HG02973 (cell line): Measurements from ENCODE around the gene C10orf95.
"Not testable (repeated sequence)": the region's sequence is repeated elsewhere in the genome, so short reads cannot be mapped to it uniquely, and the experiment has no call there.

Experiments
- ATAC-seq: cut with Tn5 transposase; IDR thresholded peaks from one replicate; pipeline ENCODE4 v1.9.1; 2021; ENCODE audit warnings: moderate library complexity; ENCODE audit not compliant: unreplicated experiment

C10orf95 gene

DNA sequence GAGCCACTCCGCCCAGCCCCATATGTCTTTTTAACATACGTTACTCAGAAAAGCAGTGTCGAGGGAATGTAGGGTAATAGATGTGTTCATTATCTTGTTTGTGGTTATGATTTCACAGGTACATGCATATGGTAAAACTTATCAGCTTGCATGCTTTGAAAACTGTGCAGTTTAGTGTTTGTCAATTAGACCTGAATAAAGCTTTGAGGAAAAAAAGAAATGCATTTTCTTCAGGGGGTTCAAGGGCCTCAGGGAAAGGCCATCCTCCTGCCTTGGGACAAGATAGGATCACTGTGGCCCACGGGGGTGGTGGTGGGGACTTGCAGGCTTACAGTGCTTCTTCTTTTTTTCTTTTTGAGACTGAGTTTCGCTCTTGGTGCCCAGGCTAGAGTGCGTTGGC lies 16.0 kb upstream of the C10orf95 start:
- no peak for ATAC-seq

DNA sequence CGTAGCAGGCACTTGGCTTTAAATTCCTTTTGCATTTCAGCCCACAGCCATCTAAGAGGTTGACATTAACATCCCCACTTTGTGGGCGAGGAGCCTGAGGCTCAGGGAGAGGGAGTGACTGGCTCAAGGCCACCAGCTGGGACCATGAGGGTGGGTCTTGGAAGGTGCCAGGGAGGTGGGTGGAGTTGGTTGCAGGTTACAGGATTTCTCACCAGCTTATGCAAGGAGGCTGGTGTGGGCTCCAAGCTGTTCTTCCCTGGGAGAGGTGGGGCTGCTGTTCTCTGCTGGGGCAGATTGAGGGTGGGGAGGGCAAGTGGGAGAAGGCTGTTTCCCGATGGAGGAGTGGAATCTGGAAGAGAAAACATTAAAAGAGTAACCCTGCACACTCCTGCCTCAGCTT lies 14.1 kb upstream of the C10orf95 start:
- no peak for ATAC-seq

DNA sequence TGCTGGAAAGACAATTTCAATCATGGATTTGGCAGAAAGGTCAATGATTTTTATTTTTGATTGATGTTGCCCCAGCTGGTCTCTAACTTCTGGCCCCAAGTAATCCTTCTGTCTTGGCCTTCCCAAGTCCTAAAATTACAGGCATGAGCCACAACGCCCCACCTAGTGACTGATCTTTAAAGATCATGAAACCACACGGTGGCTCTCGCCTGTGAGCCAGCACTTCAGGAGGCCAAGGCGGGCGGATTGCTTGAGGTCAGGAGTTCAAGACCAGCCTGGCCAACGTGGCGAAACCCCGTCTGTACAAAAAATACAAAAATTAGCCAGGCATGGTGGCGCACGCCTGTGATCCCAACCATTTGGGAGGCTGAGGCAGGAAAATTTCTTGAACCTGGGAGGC lies 12.6 kb upstream of the C10orf95 start:
- no peak for ATAC-seq

DNA sequence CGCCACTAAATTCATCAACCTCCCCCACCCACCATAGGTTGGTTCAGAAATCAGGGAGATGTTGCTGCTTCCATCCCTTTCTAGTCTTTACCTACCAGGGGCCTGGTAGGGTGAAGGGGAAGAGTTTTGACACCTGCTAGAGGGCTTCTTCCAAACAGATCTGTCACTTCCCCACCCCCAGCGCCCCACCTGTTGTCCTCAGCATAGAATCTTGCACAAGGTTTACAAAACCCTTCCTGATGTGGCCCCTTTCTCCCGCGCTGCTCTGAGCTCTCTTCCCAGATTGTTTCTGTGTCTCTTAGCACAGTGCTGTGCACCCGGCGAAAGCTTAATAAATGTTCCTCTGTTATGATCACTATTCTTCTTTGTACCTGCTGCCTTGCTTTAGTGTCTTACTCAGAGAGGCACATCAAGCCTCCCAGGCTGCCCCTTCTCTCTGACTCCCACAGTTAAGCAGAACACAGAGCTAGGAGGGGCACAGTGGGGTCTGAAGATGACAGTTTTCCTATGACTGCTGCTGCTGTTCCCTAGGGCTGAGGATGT lies 11.2 kb upstream of the C10orf95 start:
- no peak for ATAC-seq

DNA sequence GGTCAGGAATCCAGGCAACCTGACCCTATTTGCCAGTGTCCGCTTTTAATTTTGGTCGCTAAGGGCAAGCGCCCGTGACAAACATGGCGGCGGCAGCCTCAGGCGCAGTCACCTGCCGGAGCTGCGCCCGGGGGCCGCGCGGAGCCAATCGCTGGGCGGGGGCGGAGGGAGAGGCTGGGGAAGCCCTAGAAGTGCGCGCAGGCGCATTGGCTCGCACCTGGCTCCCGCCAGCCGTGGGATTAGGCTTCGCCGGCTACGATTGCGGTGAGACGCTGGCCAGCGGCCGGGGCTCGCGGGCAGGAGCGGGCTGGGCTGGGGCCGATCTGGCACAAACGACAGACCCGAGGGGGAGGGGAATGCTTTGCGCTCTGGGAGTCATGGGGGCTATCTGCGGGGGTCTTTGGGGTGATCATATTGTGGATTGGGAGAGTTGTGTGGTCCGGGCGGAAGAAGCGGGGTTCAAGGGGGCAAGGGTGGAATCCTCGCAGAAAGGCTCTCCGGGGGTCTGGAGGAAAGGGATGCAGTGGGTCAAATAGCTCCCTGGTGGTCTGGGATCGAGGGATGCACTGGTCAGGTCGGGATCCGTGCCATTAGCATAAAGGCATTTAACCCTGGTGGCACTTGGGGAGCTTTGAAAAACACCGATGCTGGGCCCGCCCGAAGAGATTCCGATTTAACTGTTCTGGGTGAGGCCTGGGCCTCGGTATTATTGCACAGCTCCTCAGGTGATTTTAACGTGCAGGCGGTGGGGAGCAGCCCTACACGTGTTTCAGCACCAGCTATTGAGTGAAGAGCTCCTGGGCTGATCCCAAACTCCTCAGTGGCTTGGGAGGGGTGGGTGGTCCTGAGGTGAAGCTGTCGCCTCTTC lies 10.1 kb upstream of the C10orf95 start:
- peak; percentile 64 for ATAC-seq

DNA sequence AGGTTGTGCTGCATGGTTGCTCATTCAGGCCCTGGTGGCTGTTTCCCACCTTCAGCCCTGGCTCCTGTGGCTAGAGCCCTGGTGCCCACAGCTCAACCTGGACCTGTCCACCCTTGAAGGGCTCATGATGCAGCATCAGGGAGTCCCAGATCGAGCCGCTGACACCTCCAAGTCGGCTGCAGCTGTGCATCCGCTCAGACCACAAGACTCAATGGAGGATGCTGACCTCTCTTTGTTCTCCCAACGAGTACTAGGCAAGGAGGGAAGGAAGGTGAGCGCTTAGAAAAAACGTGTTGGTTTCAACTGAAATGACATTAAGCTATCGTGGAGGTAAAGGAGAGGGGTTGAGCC lies 9.5 kb upstream of the C10orf95 start:
- ATAC-seq: no peak

DNA sequence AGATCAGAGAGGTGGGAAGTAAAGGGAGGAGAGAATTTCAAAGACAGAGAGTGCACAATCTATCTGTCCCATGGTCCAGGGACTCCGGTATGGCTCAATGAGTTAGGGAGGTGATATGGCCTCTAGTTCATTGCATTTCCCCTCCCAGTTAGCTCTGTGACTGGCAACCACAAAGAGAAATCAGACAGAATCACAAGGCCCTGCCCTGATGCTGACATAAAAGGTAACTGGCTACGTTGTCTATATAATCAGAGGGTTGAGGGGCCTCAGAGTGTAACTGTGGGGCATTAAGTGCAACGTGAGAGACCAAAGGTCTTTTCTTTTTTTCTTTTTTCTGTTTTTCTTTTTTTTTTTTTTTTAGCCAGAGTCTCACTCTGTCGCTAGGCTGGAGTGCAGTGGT lies 7.3 kb upstream of the C10orf95 start:
- no peak for ATAC-seq

DNA sequence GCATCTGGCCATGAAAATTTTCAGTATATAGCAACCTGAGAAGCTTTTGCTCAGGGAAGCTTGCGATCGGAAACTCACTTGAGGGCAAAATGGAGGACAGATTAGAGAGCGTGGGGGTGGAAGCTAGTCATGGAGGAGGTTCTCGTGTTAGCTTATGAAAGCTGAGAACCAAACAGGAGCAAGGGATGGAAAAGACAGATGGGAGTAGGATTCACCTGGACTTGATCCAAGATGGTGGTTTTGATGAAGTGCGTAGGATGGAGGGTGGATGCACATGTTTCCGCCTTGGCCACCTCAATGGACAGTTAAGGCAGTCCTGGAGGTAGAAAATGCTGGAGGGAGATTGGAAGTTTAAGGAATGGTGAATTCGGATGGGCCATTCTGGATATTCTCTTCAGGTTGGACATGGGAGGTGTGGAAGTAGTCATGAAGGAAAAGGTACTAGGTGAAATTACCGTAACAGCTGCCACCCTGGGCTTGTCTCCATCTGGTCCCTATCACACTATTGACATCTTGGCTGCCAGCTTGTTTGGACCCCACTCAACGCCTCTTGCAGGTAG lies 6.3 kb upstream of the C10orf95 start:
- ATAC-seq: no peak

DNA sequence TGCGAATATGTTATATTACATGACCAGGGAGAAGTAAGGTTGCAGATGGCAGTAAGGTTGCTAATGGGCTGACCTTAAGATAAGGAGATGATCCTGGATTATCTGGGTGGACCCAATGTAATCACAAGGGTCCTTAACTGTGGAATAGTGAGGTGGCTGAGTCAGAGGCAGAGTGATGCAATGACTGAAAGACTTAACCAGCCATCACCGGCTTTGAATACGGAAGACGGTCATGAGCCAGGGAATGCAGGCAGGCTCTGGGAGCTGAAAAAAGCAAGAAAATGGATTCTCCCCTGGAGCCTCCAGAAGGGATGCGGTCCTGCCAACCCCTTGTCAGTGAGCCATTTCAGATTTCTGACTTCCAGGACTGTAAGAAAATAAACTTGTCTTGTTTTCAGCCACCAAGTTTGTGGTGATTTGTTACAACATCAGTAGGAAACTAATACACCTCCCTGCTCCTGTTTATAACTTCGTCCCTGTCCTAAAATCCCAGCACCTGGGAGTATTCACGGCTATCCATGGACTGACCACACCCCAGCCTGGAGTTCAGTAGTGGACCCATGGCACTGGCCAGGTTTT lies 4.6 kb upstream of the C10orf95 start:
- ATAC-seq: no peak

DNA sequence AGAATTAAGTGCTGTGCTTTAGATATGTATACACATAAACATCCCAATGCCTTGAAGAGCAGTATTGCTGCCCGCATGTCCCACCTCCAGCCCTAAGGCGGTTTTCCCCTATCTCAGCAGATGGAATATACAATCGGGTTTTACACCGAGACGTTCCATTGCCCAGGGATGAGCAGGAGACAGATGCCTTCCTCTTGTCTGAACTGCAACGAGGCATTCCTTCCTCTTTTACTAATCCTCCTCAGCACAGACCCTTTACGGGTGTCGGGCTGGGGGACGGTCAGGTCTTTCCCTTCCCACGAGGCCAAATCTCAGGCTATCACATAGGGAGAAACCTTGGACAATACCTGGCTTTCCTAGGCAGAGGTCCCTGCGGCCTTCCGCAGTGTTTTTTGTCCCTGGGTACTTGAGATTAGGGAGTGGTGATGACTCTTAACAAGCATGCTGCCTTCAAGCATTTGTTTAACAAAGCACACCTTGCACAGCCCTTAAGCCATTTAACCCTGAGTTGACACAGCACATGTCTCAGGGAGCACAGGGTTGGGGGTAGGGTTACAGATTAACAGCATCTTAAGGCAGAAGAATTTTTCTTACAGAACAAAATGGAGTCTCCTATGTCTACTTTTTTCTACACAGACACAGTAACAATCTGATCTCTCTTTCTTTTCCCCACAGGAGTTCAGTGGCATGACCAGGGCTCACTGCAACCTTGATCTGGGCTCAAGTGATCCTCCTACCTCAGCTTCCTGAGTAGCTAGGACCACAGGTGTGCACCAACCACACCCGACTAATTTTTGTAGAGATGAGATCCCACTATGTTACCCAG lies 3.5 kb upstream of the C10orf95 start:
- not testable (repeated sequence) for ATAC-seq

DNA sequence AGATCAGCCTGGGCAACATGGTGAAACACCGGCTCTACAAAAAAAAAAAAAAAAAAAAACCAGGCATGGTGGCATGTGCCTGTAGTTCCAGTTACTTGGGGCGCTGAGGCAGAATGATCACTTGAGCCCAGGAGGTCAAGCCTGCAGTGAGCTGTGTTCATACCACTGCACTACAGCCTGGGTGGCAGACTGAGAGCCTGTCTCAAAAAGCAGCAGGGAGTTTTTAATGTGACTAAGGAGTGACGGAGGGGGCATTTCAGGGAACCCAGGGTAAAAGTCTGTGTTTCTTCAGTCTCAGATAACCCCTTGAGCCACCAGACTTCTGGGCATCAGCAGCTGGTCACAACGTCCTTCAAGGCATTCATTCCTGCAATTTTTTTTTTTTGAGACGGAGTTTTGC lies 2.2 kb upstream of the C10orf95 start:
- no peak for ATAC-seq

DNA sequence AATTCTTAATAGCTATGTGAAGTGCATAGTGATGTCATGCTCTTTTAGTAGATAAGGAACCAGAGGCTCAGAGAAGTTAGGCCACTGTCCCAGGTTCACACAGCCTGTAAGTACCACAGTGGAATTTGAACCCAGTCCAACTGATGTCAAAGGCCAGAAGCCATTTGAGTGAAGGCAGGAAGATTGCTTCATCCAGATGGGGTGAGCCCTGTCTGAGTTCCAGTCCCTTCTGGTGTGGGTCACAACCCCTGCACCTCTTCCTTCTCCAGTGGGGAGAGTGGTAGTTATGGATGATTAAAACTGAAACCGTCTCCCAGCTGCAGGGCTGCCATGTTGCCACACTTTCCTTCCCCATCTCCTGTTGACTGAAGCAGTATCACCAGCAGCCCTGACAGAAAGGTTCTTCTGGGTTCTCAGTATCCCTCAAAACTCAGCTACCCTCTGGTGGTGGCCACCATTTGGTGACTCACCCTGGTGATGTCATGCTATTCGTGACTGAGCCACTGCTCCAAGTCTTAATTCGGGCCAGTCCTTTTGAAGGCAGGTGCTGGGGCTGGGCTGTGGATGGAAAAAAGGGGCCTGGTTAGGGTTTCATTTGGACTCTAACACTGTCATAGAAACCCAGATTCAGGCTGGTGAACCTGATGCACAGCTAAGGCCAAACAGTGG lies 1.5 kb upstream of the C10orf95 start:
- ATAC-seq: no peak

DNA sequence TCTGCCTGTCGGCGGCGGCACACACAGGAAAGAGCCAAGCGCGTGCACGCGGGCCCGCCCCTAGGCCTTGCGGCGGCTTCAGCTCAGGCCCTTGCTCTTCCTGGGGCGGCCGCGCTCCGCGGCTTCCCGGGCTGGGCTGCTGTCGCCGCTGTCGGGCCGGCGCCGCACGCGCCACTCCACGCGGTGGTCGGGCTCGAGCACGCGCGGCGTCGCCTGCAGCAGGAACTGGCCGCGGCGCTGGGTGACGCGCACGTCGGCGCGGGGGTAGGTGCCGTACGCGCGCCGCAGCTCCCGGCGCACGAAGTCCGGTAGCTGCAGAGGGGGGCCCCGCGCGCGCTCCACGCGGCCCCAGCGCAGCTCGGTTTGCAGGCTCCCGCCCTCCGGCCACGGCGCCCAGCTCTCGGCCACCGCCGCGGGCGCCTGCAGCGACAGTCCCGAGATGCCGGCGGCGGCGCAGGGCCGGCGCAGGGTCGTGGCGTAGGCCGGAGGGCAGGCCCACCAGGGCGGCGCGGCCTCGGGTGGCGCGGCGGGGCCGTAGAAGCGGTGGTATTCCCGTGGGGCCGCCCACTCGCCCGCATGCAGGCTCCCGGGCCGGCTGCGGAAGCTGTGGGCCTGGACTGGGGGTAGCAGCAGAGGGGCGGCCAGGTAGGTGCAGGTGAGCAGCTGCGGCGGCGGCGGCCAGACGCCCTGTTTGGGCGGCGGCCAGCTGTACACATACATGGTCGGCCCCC lies 804 bp downstream of the C10orf95 start:
- ATAC-seq: peak; percentile 64

DNA sequence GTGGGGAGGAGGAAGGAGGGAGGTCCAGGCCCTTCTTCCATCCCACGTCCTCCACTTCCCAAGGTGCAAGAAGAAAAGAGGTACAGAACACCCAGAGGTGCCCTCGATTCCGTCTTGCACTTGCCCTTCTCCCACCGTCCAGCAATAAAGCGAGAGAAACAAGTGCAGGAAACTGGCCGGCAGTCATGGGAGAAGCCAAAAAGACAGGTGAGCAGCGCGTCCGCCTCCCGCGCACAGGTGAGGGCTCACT lies 1.3 kb downstream of the C10orf95 start:
- peak; percentile 1 for ATAC-seq

DNA sequence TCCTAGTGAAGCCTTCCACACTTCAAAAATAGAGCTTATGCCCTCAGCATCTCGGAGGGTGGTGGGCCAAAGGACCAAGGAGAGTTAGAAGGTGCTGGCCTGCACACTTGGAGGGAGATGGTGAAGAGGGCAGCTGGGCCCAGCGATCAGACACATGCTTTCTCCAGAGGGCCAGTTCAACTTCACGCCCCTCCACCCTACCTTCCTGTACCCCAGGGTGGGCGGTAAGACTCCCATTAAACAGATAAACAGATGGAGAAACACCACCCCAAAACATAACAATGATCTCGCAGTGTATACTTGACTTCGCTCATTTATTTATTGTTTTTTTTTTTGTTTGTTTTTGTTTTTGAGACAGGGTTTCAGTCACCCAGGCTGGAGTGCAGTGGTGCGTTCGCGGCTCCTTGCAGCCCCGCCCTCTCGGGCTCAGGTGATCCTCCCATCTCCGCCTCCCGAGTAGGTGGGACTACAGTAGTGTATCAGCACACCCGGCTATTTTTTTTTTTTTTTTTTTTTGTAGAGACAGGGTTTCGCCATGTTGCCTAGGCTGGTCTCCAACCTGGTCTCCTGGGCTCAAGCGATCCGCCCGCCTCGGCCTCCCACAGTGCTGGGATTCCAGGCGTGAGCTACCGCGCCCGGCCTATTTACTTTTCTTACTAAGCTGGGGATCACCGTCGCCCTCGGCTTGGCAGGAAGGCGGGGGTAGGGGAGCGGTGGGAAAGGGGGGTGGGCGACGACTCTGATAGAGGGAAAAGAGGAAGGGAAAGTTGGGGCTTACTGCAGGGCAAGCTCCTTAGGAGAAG lies 1.8 kb downstream of the C10orf95 start:
- ATAC-seq: peak; percentile 43

DNA sequence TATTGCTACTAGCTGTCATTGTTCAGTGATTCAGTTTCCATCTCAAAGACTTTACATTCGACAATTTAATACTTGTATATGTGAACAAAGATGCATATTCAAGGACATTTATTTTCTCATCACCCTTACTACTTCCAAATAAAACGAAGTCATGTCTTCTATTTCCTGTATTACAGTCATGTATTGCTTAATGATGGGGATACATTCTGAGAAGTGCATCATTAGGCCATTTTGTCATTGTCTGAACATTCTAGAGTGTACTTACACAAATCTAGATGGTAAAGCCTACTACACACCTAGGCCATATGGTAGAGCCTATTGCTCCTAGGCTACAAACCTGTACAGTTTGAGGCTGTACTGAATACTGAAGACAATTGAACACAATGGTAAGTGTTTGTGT lies 6.5 kb downstream of the C10orf95 start:
- ATAC-seq: no peak

DNA sequence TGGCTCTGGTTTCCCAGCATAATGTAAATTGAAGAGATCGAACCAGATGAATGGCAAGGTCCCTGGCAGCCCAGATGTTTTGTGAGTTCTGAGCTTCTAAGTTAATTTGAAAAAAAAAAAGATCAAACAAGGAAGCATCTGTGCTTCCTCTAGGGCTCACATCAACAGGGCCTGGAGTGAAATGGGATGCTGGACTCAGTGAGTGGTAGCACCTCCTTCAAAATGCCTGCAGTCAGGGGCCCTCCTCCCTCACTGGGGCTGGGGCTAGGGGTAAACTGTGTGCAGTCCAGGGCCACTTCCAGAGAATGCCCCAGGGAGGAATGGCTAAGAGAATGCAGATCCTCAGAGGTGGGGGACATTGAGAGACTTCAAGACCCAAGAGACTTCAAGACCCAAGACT lies 13.0 kb downstream of the C10orf95 start:
- ATAC-seq: no peak

DNA sequence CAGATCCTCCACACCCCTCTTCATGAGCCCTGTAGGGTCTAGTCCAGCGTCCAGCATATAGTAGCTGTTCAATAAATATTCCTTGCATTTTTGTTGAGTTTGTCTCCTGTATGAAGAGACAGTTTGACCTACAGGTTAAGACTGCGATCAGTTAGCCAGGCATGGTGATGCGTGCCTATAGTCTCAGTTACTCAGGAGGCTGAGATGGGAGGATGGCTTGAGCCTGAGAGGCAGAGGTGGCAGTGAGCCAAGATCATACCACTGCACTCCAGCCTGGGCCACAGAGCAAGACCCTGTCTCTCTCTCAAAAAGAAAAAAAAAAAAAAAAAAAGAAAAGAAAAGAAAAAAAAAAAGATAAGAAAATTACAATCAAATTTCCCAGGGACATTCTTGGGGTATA lies 13.8 kb downstream of the C10orf95 start:
- no peak for ATAC-seq

DNA sequence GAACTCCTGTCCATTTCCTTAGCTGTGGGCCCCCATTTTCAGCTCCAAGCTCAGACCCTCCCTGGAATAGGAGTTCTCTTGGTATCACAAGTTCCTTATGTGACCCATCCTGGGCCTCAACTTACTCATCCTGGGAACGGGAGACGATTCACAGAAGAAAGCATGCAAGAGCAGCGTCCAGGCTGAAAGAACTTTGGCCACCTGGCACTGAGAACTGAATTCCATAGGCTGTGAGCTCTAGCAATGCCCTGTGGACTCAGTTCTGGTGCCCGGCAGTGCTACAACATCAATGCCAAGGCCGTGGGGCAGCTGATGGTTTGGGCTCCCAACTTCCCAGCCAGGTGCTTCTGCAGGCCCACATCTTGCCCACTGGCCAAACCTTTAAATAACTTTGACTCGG lies 15.0 kb downstream of the C10orf95 start:
- no peak for ATAC-seq
